ENCODE data around the gene KRT85. TPM values are rescaled to one million over a fixed set of nuclear protein-coding genes. Genes with fewer than 3 reads are reported as not detected.

KRT85 gene
- total and polyA plus RNA-seq, 7 donors = not detected

- peaks cover 0 to 10% (median 0%) of the 10 kb centered on the region in 3 donors for H3K27me3 ChIP-seq (ENCODE audit: insufficient read depth in 3 of 3, low read length in 2 of 3)
- H3K4me3 ChIP-seq = no peak overlapping the region
- 47 to 56% (median 49%) methylated on average over 11 of the region's 11 CpGs for WGBS, 3 donors
- H3K27ac ChIP-seq = no peak overlapping the region
- peak; percentile 97 to 99 (median 98) for ATAC-seq
- H3K4me1 ChIP-seq = no peaks in the 10 kb centered on the region
- intact Hi-C loops (cut with DNase I) = loop anchor here (1.0 to 2.0 kb wide), 2 partner anchors 170 to 171 kb away; no protein-coding TSS in a partner anchor
- no peaks in the 10 kb centered on the region for H3K36me3 ChIP-seq (ENCODE audit: insufficient read depth in 1 of 2, low read depth in 1 of 2)
- no peaks in the 10 kb centered on the region for H3K9me3 ChIP-seq
- TF ChIP-seq CTCF (IDR thresholded peaks at IDR 0.05) = peak; percentile 78
- peak; percentile 66 to 82 for DNase-seq
These were observed 40.0 kb downstream of the KRT85 start for GRCh38 chr12:52327052-52327829.

DNA sequence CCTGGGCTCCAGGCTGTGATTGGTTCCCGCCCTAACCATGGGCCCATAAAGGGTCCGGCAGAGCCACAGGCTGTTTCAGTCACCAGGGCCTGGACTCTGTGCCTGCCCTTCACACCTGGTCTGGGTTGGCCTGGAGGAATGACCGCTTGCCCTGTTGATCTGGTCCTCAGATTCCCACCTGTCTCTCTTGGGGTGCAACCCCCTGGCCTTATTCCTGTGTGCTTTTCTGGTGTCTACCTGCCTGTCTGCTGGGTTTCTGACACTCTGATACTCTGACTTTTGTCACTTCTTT is 43.2 kb downstream of the KRT85 start:
- Histone ChIP-seq H3K27ac (no peak overlapping the region), H3K9me3 (no peaks in the 10 kb centered on the region), H3K4me1 (no peaks in the 10 kb centered on the region), H3K27me3 (ENCODE audit: insufficient read depth in 3 of 3, low read length in 2 of 3) (peaks cover 0 to 30% (median 0%) of the 10 kb centered on the region in 3 donors), H3K36me3 (ENCODE audit: insufficient read depth in 1 of 2, low read depth in 1 of 2) (no peaks in the 10 kb centered on the region), H3K4me3 (no peak overlapping the region)
- TF ChIP-seq CTCF (IDR thresholded peaks at IDR 0.05) = no peak
- DNase-seq (no peak), ATAC-seq (no peak)
- 76 to 93% (median 84%) methylated on average over 3 of the region's 3 CpGs for WGBS, 3 donors
- intact Hi-C loops (cut with DNase I) = no loop called here

DNA sequence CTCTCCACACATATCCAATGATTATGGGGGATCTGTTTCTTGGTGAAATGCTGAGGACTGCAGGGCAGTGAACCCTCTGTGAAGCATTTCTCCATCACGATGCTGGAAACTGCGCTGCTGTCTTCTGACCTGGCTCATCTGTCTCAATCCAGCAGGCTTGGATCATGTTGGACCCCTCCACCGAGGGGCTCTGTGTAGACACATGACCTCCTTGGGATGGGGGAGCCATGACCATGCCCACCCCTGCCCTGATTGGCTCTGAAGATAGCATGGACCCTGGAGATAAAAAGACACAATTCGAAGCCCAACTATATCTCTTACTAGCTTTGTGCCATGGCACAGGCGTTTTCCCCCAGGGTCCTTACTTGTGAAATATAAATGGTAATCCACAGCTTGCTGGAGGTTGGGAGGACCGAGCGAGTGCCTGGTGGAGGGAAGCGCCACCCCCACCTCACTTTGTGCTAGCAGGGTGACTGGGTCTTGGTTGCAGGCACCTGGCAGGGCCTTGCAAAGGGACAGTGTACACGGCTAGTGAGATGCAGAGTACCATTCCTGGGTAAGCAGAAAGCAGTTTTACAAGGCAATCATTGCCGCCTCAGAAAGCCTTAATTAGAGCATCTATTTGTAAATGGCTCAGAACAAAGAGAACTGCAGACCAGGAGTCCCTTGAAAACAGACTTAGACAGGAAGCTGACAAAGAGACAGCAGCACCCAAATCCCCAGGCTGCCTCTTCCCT is 43.7 kb downstream of the KRT85 start:
- no peak for TF ChIP-seq CTCF (IDR thresholded peaks at IDR 0.05)
- Histone ChIP-seq H3K36me3 (ENCODE audit: insufficient read depth in 1 of 2, low read depth in 1 of 2) (no peaks in the 10 kb centered on the region), H3K27me3 (ENCODE audit: insufficient read depth in 3 of 3, low read length in 2 of 3) (peaks cover 0 to 30% (median 0%) of the 10 kb centered on the region in 3 donors), H3K4me1 (no peaks in the 10 kb centered on the region), H3K4me3 (no peak overlapping the region), H3K9me3 (no peaks in the 10 kb centered on the region), H3K27ac (no peak overlapping the region)
- DNase-seq (no peak), ATAC-seq (no peak)
- intact Hi-C loops (cut with DNase I) = no loop called here
- WGBS, 3 donors = 82 to 92% (median 89%) methylated on average over 10 of the region's 10 CpGs

- Histone ChIP-seq H3K27me3 (ENCODE audit: insufficient read depth in 3 of 3, low read length in 2 of 3) (peaks cover 0 to 30% (median 0%) of the 10 kb centered on the region in 3 donors), H3K4me3 (no peak overlapping the region), H3K27ac (no peak overlapping the region), H3K36me3 (ENCODE audit: insufficient read depth in 1 of 2, low read depth in 1 of 2) (no peaks in the 10 kb centered on the region), H3K9me3 (no peaks in the 10 kb centered on the region), H3K4me1 (no peaks in the 10 kb centered on the region)
- intact Hi-C loops (cut with DNase I) = no loop called here
- ATAC-seq (no peak), DNase-seq (no peak)
- 56 to 83% (median 73%) methylated on average over 1 of the region's 1 CpG for WGBS, 3 donors
- no peak for TF ChIP-seq CTCF (IDR thresholded peaks at IDR 0.05)
These were observed 44.3 kb downstream of the KRT85 start for GRCh38 chr12:52323001-52323400.

All from psoas muscle (tissue), 8 donors.